Central memory CD8-positive, alpha-beta T cell (primary cell): ENCODE measurements around the gene PRKCSH.
"Not testable (repeated sequence)": the region's sequence is repeated elsewhere in the genome, so short reads cannot be mapped to it uniquely, and the experiment has no call there.

ENCODE experiments used
- ATAC-seq: fragments of 150-1000 bp; cut with Tn5 transposase; replicated peaks from 2 replicates; pipeline ENCODE4 v1.10.0; 2022; ENCODE audit warnings: mild to moderate bottlenecking, moderate FRiP score, moderate number of reproducible peaks; ENCODE audit not compliant: poor library complexity, severe bottlenecking; ENCODE audit errors: extremely low read depth
- DNase-seq, 2 donors: peaks; one replicate each; pipeline ENCODE4 v3.0.0; 2021; ENCODE audit warnings: low spot score in 2 of 2
- H3K27ac Mint-ChIP-seq: one replicate; pipeline ENCODE4 v1.8.0; 2022; ENCODE audit warnings: low read depth, mild to moderate bottlenecking, moderate library complexity, mixed read lengths
- H3K27me3 Mint-ChIP-seq: one replicate; pipeline ENCODE4 v1.8.0; 2022; ENCODE audit warnings: mixed read lengths
- H3K36me3 Mint-ChIP-seq: one replicate; pipeline ENCODE4 v1.8.0; 2022; ENCODE audit warnings: mild to moderate bottlenecking, moderate library complexity, mixed read lengths; ENCODE audit not compliant: insufficient read depth
- H3K4me1 Mint-ChIP-seq: one replicate; pipeline ENCODE4 v1.8.0; 2022; ENCODE audit warnings: mixed read lengths
- H3K4me3 Mint-ChIP-seq: one replicate; pipeline ENCODE4 v1.8.0; 2022; ENCODE audit warnings: mild to moderate bottlenecking, moderate library complexity, mixed read lengths
- H3K9me3 Mint-ChIP-seq: one replicate; pipeline ENCODE4 v1.8.0; 2022; ENCODE audit warnings: mixed read lengths

The PRKCSH gene

DNA sequence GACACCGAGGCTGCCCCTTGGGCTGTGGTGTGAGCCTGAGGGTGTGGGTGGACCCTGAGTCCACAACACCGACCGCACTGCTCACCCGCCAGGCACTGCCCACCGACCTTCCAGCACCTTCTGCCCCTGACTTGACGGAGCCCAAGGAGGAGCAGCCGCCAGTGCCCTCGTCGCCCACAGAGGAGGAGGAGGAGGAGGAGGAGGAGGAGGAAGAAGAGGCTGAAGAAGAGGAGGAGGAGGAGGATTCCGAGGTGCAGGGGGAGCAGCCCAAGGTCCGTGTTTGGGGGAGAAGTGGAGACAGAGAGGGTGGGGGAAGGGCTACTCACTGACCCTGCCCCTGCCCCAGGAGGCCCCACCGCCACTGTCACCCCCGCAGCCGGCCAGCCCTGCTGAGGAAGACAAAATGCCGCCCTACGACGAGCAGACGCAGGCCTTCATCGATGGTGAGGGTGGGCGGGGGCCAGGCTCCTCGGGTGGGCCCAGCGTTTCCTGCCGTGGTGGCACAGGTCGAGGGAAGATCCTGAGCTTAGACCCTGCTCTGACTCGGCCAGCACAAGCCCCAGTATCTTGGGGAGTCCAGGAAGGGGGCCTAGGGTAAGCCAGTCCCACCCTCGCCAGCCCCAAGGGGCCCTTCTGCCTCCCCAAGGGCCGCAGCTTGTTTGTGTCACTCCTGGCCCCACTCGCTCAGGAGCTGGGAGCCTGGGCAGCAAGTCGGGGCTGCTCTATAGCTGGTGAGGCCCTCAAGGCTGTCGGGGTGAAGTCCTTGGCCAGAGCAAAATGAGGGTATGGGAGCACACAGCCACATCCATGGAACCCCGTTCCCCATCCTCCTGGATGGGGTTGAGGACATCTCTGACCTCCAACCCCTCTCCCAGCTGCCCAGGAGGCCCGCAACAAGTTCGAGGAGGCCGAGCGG is 12.2 kb downstream of the PRKCSH start:
- ATAC-seq: no peak
- Mint-ChIP-seq H3K9me3 (no peaks in the 10 kb centered on the region), H3K27me3 (no peaks in the 10 kb centered on the region), H3K36me3 (peaks cover 21% of the 10 kb centered on the region), H3K4me1 (peaks cover 7% of the 10 kb centered on the region), H3K4me3 (no peak overlapping the region), H3K27ac (no peak overlapping the region)
- DNase-seq: no peak

DNA sequence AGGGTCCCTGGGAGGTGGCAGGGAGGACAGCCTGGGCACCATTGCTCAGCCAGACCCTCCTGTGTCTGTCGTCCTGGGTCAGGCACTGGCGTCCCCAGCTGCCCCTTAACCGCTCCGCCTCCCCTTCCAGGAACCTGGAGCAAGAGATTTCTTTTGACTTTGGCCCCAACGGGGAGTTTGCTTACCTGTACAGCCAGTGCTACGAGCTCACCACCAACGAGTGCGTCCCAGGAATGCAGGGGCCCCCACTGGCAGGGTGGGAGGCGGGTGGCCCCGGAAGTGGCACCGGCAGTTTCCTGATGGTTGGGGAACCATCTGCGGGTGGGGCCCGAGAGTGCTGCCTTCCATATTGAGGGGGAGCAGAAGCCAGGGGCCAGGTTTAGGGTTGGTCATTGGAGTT is 13.0 kb downstream of the PRKCSH start:
- no peak overlapping the region for H3K27ac Mint-ChIP-seq
- H3K36me3 Mint-ChIP-seq: peaks cover 14% of the 10 kb centered on the region
- no peaks in the 10 kb centered on the region for H3K27me3 Mint-ChIP-seq
- no peak for ATAC-seq
- no peaks in the 10 kb centered on the region for H3K9me3 Mint-ChIP-seq
- peaks cover 7% of the 10 kb centered on the region for H3K4me1 Mint-ChIP-seq
- DNase-seq: no peak
- H3K4me3 Mint-ChIP-seq: no peak overlapping the region

- DNase-seq: no peak
- no peaks in the 10 kb centered on the region for H3K9me3 Mint-ChIP-seq
- no peak overlapping the region for H3K27ac Mint-ChIP-seq
- H3K4me1 Mint-ChIP-seq: peaks cover 7% of the 10 kb centered on the region
- H3K27me3 Mint-ChIP-seq: no peaks in the 10 kb centered on the region
- peaks cover 12% of the 10 kb centered on the region for H3K36me3 Mint-ChIP-seq
- ATAC-seq: no peak
- no peak overlapping the region for H3K4me3 Mint-ChIP-seq
Measured at GRCh38 chr19:11448923-11449554, 13.6 kb downstream of the PRKCSH start.

DNA sequence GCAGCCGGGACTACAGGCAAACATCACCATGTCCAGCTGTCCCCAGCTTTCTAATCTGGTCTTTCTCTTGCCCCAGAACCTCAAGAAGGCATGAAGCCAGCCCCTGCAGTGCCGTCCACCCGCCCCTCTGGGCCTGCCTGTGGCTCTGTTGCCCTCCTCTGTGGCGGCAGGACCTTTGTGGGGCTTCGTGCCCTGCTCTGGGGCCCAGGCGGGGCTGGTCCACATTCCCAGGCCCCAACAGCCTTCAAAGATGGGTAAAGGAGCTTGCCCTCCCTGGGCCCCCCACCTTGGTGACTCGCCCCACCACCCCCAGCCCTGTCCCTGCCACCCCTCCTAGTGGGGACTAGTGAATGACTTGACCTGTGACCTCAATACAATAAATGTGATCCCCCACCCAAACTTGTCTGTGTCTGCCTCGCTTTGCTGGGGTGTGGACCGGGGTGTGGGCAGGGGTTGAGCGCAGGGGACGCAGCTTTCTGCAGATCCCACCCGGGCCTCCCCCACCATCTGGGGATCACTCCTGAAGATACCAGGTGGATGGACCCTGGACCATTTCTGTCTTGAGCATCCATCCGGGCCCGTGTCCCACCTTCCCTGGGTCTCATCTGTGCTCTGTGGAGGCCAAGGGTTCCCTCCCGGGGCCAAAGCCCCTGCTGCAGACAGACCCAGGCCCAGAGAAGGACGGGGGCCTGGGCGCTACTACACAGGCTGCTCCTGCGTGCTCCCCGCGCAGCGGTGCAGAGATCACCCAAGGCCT is 15.3 kb downstream of the PRKCSH start:
- Mint-ChIP-seq H3K4me1 (no peaks in the 10 kb centered on the region), H3K36me3 (peaks cover 7% of the 10 kb centered on the region)
- ATAC-seq: no peak

GRCh38 chr19:11451327-11451870 is 16.0 kb downstream of the PRKCSH start:
- ATAC-seq (no peak), DNase-seq (no peak)
- no peak overlapping the region for H3K4me3 Mint-ChIP-seq
- H3K27ac Mint-ChIP-seq: no peak overlapping the region
- no peaks in the 10 kb centered on the region for H3K9me3 Mint-ChIP-seq
- H3K36me3 Mint-ChIP-seq: peaks cover 7% of the 10 kb centered on the region
- H3K4me1 Mint-ChIP-seq: no peaks in the 10 kb centered on the region
- no peaks in the 10 kb centered on the region for H3K27me3 Mint-ChIP-seq

More for the DNA sequence above, 15.3 kb downstream of the PRKCSH start:
- Mint-ChIP-seq H3K27ac (no peak overlapping the region), H3K9me3 (no peaks in the 10 kb centered on the region), H3K4me3 (no peak overlapping the region), H3K27me3 (no peaks in the 10 kb centered on the region)
- no peak for DNase-seq

GRCh38 chr19:11451871-11452619 is 16.6 kb downstream of the PRKCSH start:
- Mint-ChIP-seq H3K27me3 (no peaks in the 10 kb centered on the region), H3K9me3 (no peaks in the 10 kb centered on the region), H3K4me1 (no peaks in the 10 kb centered on the region), H3K36me3 (peaks cover 5% of the 10 kb centered on the region), H3K27ac (no peak overlapping the region), H3K4me3 (no peak overlapping the region)
- DNase-seq: no peak
- ATAC-seq: no peak

DNA sequence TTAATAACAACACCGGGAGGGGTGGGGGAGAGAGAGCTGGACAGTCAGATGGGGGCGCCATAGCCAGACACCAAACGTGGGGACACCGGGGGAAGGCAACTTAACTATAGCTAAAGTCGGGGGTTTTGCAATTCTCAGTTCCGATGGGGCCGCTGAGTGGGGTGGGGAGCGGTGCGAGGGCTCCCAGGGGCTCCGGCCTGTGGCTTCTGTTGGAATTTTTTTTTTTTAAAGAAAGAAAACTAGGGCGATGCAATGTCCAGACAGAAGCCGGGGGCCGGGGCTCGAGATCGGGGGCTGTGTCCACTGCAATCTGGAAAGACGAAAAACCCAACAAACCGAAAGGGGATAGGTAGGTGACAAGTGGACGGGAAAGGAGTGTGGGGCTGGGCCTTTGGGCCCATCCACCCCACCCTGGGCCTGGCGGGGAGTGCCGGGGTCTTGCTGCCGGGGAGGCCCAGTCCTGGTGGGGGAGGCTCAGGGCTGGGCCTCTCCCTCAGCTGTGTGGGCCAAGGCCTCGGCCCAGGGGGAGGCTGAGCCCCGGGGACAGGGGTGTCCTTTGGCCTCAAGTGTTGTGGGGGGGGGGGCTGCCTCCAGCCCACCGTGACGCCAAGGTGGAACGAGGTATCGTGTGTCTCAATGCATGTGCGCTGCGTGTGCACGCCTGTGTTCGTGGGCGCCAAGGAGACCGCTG is 17.3 kb downstream of the PRKCSH start:
- no peak for DNase-seq
- Mint-ChIP-seq H3K4me3 (no peak overlapping the region), H3K27ac (no peak overlapping the region), H3K36me3 (peaks cover 4% of the 10 kb centered on the region), H3K27me3 (no peaks in the 10 kb centered on the region), H3K9me3 (no peaks in the 10 kb centered on the region), H3K4me1 (no peaks in the 10 kb centered on the region)
- ATAC-seq: no peak

- Mint-ChIP-seq H3K9me3 (no peaks in the 10 kb centered on the region), H3K4me1 (no peaks in the 10 kb centered on the region), H3K27me3 (peaks cover 8% of the 10 kb centered on the region), H3K27ac (no peak overlapping the region), H3K4me3 (no peak overlapping the region), H3K36me3 (peaks cover 6% of the 10 kb centered on the region)
- ATAC-seq: no peak
- no peak for DNase-seq
Measured at GRCh38 chr19:11453468-11454341, 18.3 kb downstream of the PRKCSH start.

GRCh38 chr19:11455233-11455554 is 19.8 kb downstream of the PRKCSH start:
- not testable (repeated sequence) for ATAC-seq, H3K9me3 Mint-ChIP-seq, H3K4me3 Mint-ChIP-seq, H3K4me1 Mint-ChIP-seq, DNase-seq, H3K36me3 Mint-ChIP-seq, H3K27ac Mint-ChIP-seq
- H3K27me3 Mint-ChIP-seq: peaks cover 17% of the 10 kb centered on the region

DNA sequence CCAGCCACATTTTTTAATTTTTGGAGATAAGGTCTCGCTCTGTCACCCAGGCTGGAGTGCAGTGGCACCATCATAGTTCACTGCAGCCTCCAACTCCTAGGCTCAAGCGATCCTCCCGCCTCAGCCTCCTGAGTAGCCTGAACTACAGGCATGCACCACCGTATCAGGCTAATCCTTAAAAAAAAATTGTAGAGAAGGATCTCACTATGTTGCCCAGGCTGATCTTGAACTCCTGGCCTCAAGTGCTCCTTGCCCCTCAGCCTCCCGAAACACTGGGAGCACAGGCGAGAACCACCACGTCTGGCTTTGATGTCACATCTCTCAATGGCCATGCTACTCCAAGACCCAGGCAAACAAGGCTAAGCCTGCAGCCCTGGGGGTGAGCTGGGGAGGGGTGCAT is 21.2 kb downstream of the PRKCSH start:
- no peaks in the 10 kb centered on the region for H3K4me1 Mint-ChIP-seq
- peaks cover 2% of the 10 kb centered on the region for H3K36me3 Mint-ChIP-seq
- ATAC-seq: no peak
- no peaks in the 10 kb centered on the region for H3K9me3 Mint-ChIP-seq
- no peak overlapping the region for H3K4me3 Mint-ChIP-seq
- no peak for DNase-seq
- H3K27me3 Mint-ChIP-seq: peaks cover 25% of the 10 kb centered on the region
- H3K27ac Mint-ChIP-seq: no peak overlapping the region

GRCh38 chr19:11457115-11457514 is 21.7 kb downstream of the PRKCSH start:
- peaks cover 25% of the 10 kb centered on the region for H3K27me3 Mint-ChIP-seq
- no peak for ATAC-seq
- no peaks in the 10 kb centered on the region for H3K9me3 Mint-ChIP-seq
- no peak for DNase-seq
- H3K36me3 Mint-ChIP-seq: peaks cover 2% of the 10 kb centered on the region
- no peak overlapping the region for H3K27ac Mint-ChIP-seq
- no peaks in the 10 kb centered on the region for H3K4me1 Mint-ChIP-seq
- no peak overlapping the region for H3K4me3 Mint-ChIP-seq
